K562 (cell line): ENCODE results near the gene SYNE1. TPM values are rescaled to one million over a fixed set of nuclear protein-coding genes. Genes with fewer than 3 reads are reported as not detected.

Experiments used
- AFF1 ChIP-seq, 2 experiments: fragments of 450-650 bp; IDR thresholded peaks; 2 replicates each; pipeline ENCODE4 v1.6.1; 2018; ENCODE audit warnings: mild to moderate bottlenecking in 2 of 2, low read depth in 1 of 2; ENCODE audit not compliant: partially characterized antibody in 2 of 2
- ATF1 ChIP-seq, 2 experiments: fragments of 450-650 bp in 1 of 2; IDR thresholded peaks; 2 replicates each; pipeline ENCODE4 v1.6.1; 2016; ENCODE audit warnings: missing compliant biosample characterization in 1 of 2, missing genetic modification characterization in 1 of 2
- RBM22 ChIP-seq: fragments of 200-400 bp; formaldehyde crosslinking; IDR thresholded peaks from 2 replicates; pipeline ENCODE4 v1.6.1; 2018; ENCODE audit warnings: low read length, low read depth; ENCODE audit not compliant: poor library complexity, severe bottlenecking
- ZNF584 ChIP-seq: fragments of 200-800 bp; sonication (Bioruptor generic); IDR thresholded peaks from 2 replicates; pipeline ENCODE4 v1.6.1; 2016; ENCODE audit warnings: low read depth, mild to moderate bottlenecking, missing genetic modification characterization, missing compliant biosample characterization
- polyA plus RNA-seq, 8 experiments: library from polyadenylated mRNA; depleted of rRNA in 4 of 8; stranded (reverse) in 5 of 8; unstranded in 3 of 8; fragments of >200 nt; fragmentation: Nextera tagmentation in 2 of 8; fragmentation: Illumina TruSeq in 1 of 8; extraction: Ambion mirVana in 2 of 8; extraction: Trizol in 1 of 8; gene quantifications; 2 replicates each; pipeline versions ENCODE4 v1.2.1 to v1.2.3, GENCODE V29; 2011 to 2014; ENCODE audit warnings: inconsistent platforms in 1 of 8, missing spikeins in 1 of 8
- total RNA-seq, 7 experiments: library from RNA; depleted of rRNA in 6 of 7; stranded (reverse); fragments of >200 nt in 6 of 7; fragmentation: Illumina TruSeq in 2 of 7; extraction: Trizol in 2 of 7; gene quantifications; 2 replicates each; pipeline versions ENCODE4 v1.2.1 to v1.2.3, GENCODE V29; 2011 to 2021; ENCODE audit warnings: low replicate concordance in 1 of 7

Gene SYNE1
- total and polyA plus RNA-seq, 9 of the 15 experiments (the other 6 are each of a cell fraction or from before 2014, with no cell fraction given): under 0.01 to 0.42 (median 0.08) TPM; not detected in 1

GRCh38 chr6:152271776-152272464 lies 365.2 kb downstream of the SYNE1 start (continued):
- no peak for TF ChIP-seq ATF1 (CRISPR knock-in tag; IDR thresholded peaks at IDR 0.05)
- no peak for TF ChIP-seq ATF1 (tag; IDR thresholded peaks at IDR 0.05)
- TF ChIP-seq ZNF584 (CRISPR knock-in tag): no peak
- TF ChIP-seq RBM22: no peak
- TF ChIP-seq AFF1 (IDR thresholded peaks at IDR 0.05; ENCODE audit: low read depth in 1 of 2, partially characterized antibody in 2 of 2): no peak
